Stomach (tissue), 9 donors: ENCODE measurements around the gene MGAT2. TPM values are rescaled to one million over a fixed set of nuclear protein-coding genes. Genes with fewer than 3 reads are reported as not detected.

Experiments used
- DNase-seq, 2 donors: peaks; one replicate each; pipeline versions ENCODE4 v3.0.0 to v3.0.0-alpha.2; 2013 to 2019
- H3K27ac ChIP-seq, 5 donors: fragments of 200-600 bp in 4 of 5; sonication (generic) in 4 of 5; one replicate each; pipeline ENCODE4 v1.5.1; 2013 to 2019; ENCODE audit warnings: mild to moderate bottlenecking in 1 of 5, moderate library complexity in 1 of 5
- H3K27me3 ChIP-seq, 3 donors: fragments of 200-600 bp; sonication (generic); one replicate each; pipeline ENCODE4 v1.5.1; 2017 to 2019; ENCODE audit warnings: mixed run types in 1 of 3
- H3K36me3 ChIP-seq, 4 donors: fragments of 200-600 bp; sonication (generic); 1 replicate in 3 of 4; 2 replicates in 1 of 4; pipeline ENCODE4 v1.5.1; 2016 to 2019
- H3K4me1 ChIP-seq, 4 donors: fragments of 200-600 bp; sonication (generic); one replicate each; pipeline ENCODE4 v1.5.1; 2016 to 2019
- H3K4me3 ChIP-seq, 4 donors: fragments of 200-600 bp; sonication (generic) in 3 of 4; one replicate each; pipeline ENCODE4 v1.5.1; 2016 to 2019; ENCODE audit warnings: mild to moderate bottlenecking in 1 of 4
- H3K9me3 ChIP-seq, 4 donors: fragments of 200-600 bp; sonication (generic); one replicate each; pipeline ENCODE4 v1.5.1; 2016 to 2019
- CTCF ChIP-seq, 7 experiments: fragments of 450-650 bp in 4 of 7; fragments of 200-600 bp in 3 of 7; sonication (generic) in 3 of 7; IDR thresholded peaks; one replicate each; pipeline ENCODE4 v1.5.1; 2016 to 2019; ENCODE audit warnings: antibody characterized with exemption in 7 of 7, control low read depth in 2 of 7, mild to moderate bottlenecking in 1 of 7
- EP300 ChIP-seq: sonication (generic); formaldehyde crosslinking; IDR thresholded peaks from one replicate; pipeline ENCODE4 v1.6.1; 2017; ENCODE audit warnings: antibody characterized with exemption
- POLR2A ChIP-seq, 4 donors: fragments of 450-650 bp; IDR thresholded peaks; one replicate each; pipeline ENCODE4 v1.6.1; 2016; ENCODE audit warnings: antibody characterized with exemption in 4 of 4, control low read depth in 2 of 4, mild to moderate bottlenecking in 1 of 4, moderate library complexity in 1 of 4
- POLR2AphosphoS5 ChIP-seq, 3 donors: sonication (generic); formaldehyde crosslinking; IDR thresholded peaks; one replicate each; pipeline ENCODE4 v1.6.1; 2016; ENCODE audit warnings: antibody characterized with exemption in 3 of 3
- WGBS, 5 donors: extraction: QIAGEN DNeasy Blood & Tissue Kit in 3 of 5; methylation state at CpG; one replicate each; pipeline versions ENCODE4 v1.1.5 to v1.1.7; 2013 to 2018; 5-methylcytosine and 5-hydroxymethylcytosine counted together
- intact Hi-C: fragments of 100-400 bp; cut with DNase I; formaldehyde crosslinking; loops from one replicate; pipeline ENCODE4 v1.15.1; 2023; ENCODE audit warnings: low total_unique reads
- polyA plus RNA-seq, 3 donors: library from polyadenylated mRNA; stranded (reverse); fragments of 200-250 nt; gene quantifications; one replicate each; pipeline ENCODE4 v1.2.3, GENCODE V29; 2013
- total RNA-seq, 5 donors: library from RNA; depleted of rRNA; stranded (reverse); fragments of >200 nt; gene quantifications; one replicate each; pipeline versions ENCODE4 v1.1.0 to v1.2.3, GENCODE V29; 2014 to 2016
- donor health status: healthy with polysubstance abuse.
- donor health status: Bipolar disorder and iron deficiency.
- donor health status: healthy.

Gene MGAT2
- total and polyA plus RNA-seq, 8 donors, result 0.58 to 58.2 (median 13.2) TPM

DNA sequence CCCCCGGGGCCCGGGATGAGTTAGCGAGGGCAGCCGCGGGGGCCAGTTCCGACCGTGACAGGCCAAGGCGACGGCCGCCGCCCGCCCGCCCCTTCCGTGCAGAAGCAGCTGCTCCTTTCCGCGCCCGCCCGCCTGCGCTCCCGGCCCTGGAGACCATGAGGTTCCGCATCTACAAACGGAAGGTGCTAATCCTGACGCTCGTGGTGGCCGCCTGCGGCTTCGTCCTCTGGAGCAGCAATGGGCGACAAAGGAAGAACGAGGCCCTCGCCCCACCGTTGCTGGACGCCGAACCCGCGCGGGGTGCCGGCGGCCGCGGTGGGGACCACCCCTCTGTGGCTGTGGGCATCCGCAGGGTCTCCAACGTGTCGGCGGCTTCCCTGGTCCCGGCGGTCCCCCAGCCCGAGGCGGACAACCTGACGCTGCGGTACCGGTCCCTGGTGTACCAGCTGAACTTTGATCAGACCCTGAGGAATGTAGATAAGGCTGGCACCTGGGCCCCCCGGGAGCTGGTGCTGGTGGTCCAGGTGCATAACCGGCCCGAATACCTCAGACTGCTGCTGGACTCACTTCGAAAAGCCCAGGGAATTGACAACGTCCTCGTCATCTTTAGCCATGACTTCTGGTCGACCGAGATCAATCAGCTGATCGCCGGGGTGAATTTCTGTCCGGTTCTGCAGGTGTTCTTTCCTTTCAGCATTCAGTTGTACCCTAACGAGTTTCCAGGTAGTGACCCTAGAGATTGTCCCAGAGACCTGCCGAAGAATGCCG lies 699 bp downstream of the MGAT2 start:
- DNase-seq, result peak; percentile 63 to 88
- TF ChIP-seq POLR2AphosphoS5 (IDR thresholded peaks at IDR 0.05) (no peak), EP300 (no peak), CTCF (IDR thresholded peaks at IDR 0.05) (no peak)
- H3K4me3 ChIP-seq, result peak overlapping the region; percentile 86 to 97 (median 91)
- H3K9me3 ChIP-seq, result no peaks in the 10 kb centered on the region
- WGBS, 5 donors, result 2 to 10% (median 2%) methylated on average over 13 to 65 of the region's 65 CpGs
- peak overlapping the region; percentile 92 to 96 (median 95) for H3K27ac ChIP-seq
- H3K36me3 ChIP-seq, result peaks cover 8 to 31% (median 25%) of the 10 kb centered on the region in 4 donors
- H3K27me3 ChIP-seq, result no peaks in the 10 kb centered on the region
- peaks cover 25 to 70% (median 49%) of the 10 kb centered on the region in 4 donors for H3K4me1 ChIP-seq
- intact Hi-C loops, result no loop called here

DNA sequence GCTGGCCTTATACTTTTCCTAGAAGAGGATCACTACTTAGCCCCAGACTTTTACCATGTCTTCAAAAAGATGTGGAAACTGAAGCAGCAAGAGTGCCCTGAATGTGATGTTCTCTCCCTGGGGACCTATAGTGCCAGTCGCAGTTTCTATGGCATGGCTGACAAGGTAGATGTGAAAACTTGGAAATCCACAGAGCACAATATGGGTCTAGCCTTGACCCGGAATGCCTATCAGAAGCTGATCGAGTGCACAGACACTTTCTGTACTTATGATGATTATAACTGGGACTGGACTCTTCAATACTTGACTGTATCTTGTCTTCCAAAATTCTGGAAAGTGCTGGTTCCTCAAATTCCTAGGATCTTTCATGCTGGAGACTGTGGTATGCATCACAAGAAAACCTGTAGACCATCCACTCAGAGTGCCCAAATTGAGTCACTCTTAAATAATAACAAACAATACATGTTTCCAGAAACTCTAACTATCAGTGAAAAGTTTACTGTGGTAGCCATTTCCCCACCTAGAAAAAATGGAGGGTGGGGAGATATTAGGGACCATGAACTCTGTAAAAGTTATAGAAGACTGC lies 1.5 kb downstream of the MGAT2 start:
- Histone ChIP-seq H3K4me1 (peaks cover 25 to 68% (median 48%) of the 10 kb centered on the region in 4 donors), H3K4me3 (peak overlapping the region; percentile 86 to 97 (median 91)), H3K36me3 (peaks cover 8 to 30% (median 26%) of the 10 kb centered on the region in 4 donors), H3K27me3 (no peaks in the 10 kb centered on the region), H3K9me3 (no peaks in the 10 kb centered on the region), H3K27ac (peak overlapping the region in 4 of 5 donors; percentile 92 to 96 (median 94))
- TF ChIP-seq POLR2A (IDR thresholded peaks at IDR 0.05) (no peak), POLR2AphosphoS5 (IDR thresholded peaks at IDR 0.05) (no peak), EP300 (no peak), CTCF (IDR thresholded peaks at IDR 0.05) (no peak)
- no peak for DNase-seq
- intact Hi-C loops, result no loop called here
- 12 to 55% (median 25%) methylated on average over 3 of the region's 3 CpGs for WGBS, 5 donors

DNA sequence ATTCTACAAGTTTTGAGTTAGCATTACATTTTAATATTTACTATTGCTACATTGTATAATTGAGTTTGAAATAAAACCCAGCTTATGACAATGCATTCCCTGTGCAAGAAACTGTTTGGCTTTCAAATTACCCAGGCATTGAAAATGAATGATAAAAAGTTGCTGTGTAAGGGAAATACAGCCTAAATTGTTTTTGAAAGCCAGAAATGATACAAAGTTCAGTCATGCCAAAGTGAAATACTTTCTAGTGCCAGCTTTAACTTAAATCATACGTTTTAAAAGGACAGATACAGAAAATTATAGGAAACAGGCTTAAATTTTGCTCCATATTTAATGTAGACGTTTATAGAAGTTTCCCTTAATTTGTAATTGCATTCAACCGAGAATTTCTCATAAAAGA lies 2.8 kb downstream of the MGAT2 start:
- DNase-seq, result no peak
- Histone ChIP-seq H3K27ac (peak overlapping the region in 3 of 5 donors; percentile 19 to 51 (median 37)), H3K27me3 (no peaks in the 10 kb centered on the region), H3K9me3 (no peaks in the 10 kb centered on the region), H3K36me3 (peaks cover 0 to 24% (median 16%) of the 10 kb centered on the region in 4 donors), H3K4me1 (peaks cover 23 to 55% (median 43%) of the 10 kb centered on the region in 4 donors), H3K4me3 (peak overlapping the region in 2 of 4 donors; percentile 87 to 95)
- TF ChIP-seq POLR2AphosphoS5 (IDR thresholded peaks at IDR 0.05), result no peak
- no peak for TF ChIP-seq CTCF (IDR thresholded peaks at IDR 0.05)
- TF ChIP-seq POLR2A (IDR thresholded peaks at IDR 0.05), result no peak
- TF ChIP-seq EP300, result no peak
- 22 to 38% (median 29%) methylated on average over 3 of the region's 3 CpGs for WGBS, 5 donors
- intact Hi-C loops, result no loop called here

DNA sequence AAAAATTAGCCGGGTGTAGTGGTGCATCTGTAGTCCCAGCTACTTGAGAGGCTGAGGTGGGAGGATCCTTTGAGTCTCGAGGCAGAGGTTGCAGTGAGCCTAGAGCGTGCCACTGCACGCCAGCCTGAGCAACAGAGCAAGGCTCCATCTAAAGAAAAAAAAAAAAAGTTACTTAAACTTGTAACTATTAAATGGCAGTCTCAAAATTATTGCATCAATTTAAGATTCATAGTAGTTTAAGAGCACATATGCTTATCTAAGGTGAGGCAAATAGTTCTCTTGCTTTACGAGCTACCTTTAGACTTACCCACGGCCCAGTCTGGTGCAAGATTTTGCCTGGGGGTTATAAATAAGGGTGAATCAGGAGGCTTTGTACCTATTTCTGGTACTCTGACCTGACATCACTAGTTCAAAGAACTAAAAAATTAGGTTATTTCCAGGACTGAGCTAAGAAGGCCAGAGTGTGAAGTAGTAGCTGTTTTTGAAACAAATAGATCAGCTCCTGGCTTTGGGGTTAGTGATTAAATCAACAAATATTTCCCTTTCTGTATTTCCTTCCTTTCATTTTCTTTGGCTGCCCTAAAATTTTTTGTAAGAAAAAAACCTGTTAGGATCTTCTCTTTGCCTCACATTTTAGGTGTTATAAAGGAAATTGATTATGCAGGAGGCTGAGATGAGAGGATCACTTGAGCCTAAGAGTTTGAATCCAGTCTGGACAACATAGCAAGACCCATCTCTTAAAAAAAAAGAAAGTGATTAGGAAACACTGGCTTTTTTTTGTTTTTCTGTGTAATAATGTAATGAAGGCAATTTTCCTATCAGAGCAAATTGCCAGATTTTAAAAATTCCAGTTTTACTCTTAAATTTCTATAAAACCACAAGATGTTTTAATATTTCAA lies 3.6 kb downstream of the MGAT2 start:
- Histone ChIP-seq H3K27ac (peak overlapping the region in 4 of 5 donors; percentile 19 to 51 (median 30)), H3K36me3 (peaks cover 0 to 18% (median 11%) of the 10 kb centered on the region in 4 donors), H3K4me1 (peaks cover 18 to 52% (median 40%) of the 10 kb centered on the region in 4 donors), H3K4me3 (peak overlapping the region in 2 of 4 donors; percentile 87 to 95), H3K27me3 (no peaks in the 10 kb centered on the region), H3K9me3 (no peaks in the 10 kb centered on the region)
- intact Hi-C loops, result no loop called here
- no peak for DNase-seq
- TF ChIP-seq CTCF (IDR thresholded peaks at IDR 0.05), result no peak
- TF ChIP-seq EP300, result no peak
- no peak for TF ChIP-seq POLR2AphosphoS5 (IDR thresholded peaks at IDR 0.05)
- TF ChIP-seq POLR2A (IDR thresholded peaks at IDR 0.05), result no peak
- WGBS, 5 donors, result 31 to 54% (median 45%) methylated on average over 6 of the region's 6 CpGs
